Heart left ventricle (tissue), 13 donors: ENCODE measurements around the gene MTFP1.

ENCODE experiments used
- CTCF ChIP-seq, 12 donors: fragments of 200-600 bp; sonication (generic) in 4 of 12; IDR thresholded peaks; one replicate each; pipeline versions ENCODE4 v1.5.0 to v1.8.0; 2018 to 2022; ENCODE audit warnings: antibody characterized with exemption in 12 of 12, mild to moderate bottlenecking in 5 of 12
- POLR2A ChIP-seq, 2 donors: fragments of 450-650 bp; IDR thresholded peaks; one replicate each; pipeline ENCODE4 v1.6.1; 2017; ENCODE audit warnings: antibody characterized with exemption in 2 of 2, mild to moderate bottlenecking in 2 of 2, moderate library complexity in 2 of 2
- donor health status: ischemic (EF 13 %, LVEDD 7.1; RV severe dilation, severe dysfunction).
- donor health status: DM: no; HTN: yes; CAD: no.
- donor health status: DM: no; HTN: no; CAD: no.
- donor health status: ischemic (EF 25% LVEDD 6.9; RV normal size, moderate dysfunction).
- donor health status: ischemic (EF 25% LVEDD 5.7; RV mildly dilated, moderate dysfunction).
- donor health status: ischemic (EF 35%, LVEDD 5.7; RV mildly dilated, moderate dysfunction).
- donor health status: nonischemic (EF 11% LVEDD 7.7; RV severe dilation, severe dysfunction).
- donor health status: DM: yes; HTN: yes; CAD: no.
- donor health status: PGD.
- donor health status: ischemic (EF 29% LVEDD 5.4; RV normal size, mild dysfunction).
- donor health status: nonischemic (EF 23%, LVEDD 6.1; RV moderate dilation, normal function).

DNA sequence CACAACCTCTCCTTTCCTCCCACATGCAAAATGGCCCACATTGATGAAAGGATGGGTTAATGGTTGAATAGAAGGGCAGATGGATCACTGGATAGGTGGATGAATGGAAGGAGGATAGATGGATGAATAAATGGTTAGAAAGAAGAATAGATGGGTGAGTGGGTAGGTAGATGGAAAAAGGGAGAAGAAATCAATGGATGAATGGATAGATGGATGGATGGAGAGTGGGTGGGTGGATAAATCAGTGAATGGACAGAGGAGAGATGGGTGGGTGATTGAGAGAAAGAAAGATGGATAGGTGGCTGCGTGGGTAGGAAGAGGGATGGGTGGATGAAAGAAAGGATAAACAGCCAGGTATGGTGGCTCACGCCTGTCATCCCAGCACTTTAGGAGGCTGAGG lies 45.1 kb downstream of the MTFP1 start:
- no peak for TF ChIP-seq CTCF (IDR thresholded peaks at IDR 0.05)
- TF ChIP-seq POLR2A (IDR thresholded peaks at IDR 0.05) = no peak
